ENCODE data around the gene HNRNPH1.

The HNRNPH1 gene

GRCh38 chr5:179577286-179577960 is 46.0 kb downstream of the HNRNPH1 start:
- Histone ChIP-seq H3K9me3 (ENCODE audit: control insufficient read depth in 1 of 2, low read length in 2 of 2) (no peaks in the 10 kb centered on the region), H3K36me3 (ENCODE audit: control insufficient read depth in 1 of 2, insufficient read depth in 2 of 2, low read length in 2 of 2) (peaks cover 11 to 40% of the 10 kb centered on the region in 2 donors), H3K4me1 (ENCODE audit: control insufficient read depth in 1 of 2, insufficient read depth in 2 of 2, low read length in 2 of 2) (no peaks in the 10 kb centered on the region), H3K27me3 (ENCODE audit: control insufficient read depth in 1 of 2, insufficient read depth in 2 of 2, low read length in 2 of 2) (no peaks in the 10 kb centered on the region), H3K27ac (ENCODE audit: low read depth, low read length) (no peak overlapping the region), H3K9ac (ENCODE audit: low read depth in 1 of 2, low read length in 2 of 2) (no peak overlapping the region), H3K4me3 (ENCODE audit: low read depth in 1 of 2, low read length in 2 of 2) (no peak overlapping the region)

DNA sequence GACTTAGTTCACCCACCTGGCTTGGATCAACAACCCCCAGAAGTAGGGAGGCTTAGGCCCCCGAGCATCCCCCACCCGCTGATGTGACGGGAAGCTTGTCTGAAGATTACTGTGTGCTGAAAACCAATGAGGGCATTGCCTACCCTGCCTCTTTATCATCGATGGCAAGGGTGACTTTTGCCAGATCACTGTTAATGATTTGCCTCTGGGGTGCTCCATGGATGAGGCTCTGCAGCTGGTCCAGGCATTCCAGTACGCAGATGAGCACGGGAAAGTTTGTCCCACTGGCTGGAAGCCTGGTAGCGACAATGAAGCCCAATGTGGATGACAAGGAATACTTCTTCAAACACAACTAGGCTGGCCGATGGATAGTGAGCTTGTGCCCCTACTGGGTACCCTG is 51.1 kb downstream of the HNRNPH1 start:
- no peak overlapping the region for H3K27ac ChIP-seq (ENCODE audit: low read depth, low read length)
- no peak overlapping the region for H3K4me3 ChIP-seq (ENCODE audit: low read depth in 1 of 2, low read length in 2 of 2)
- H3K4me1 ChIP-seq (ENCODE audit: control insufficient read depth in 1 of 2, insufficient read depth in 2 of 2, low read length in 2 of 2) = no peaks in the 10 kb centered on the region
- no peaks in the 10 kb centered on the region for H3K9me3 ChIP-seq (ENCODE audit: control insufficient read depth in 1 of 2, low read length in 2 of 2)
- H3K36me3 ChIP-seq (ENCODE audit: control insufficient read depth in 1 of 2, insufficient read depth in 2 of 2, low read length in 2 of 2) = peaks cover 32 to 66% of the 10 kb centered on the region in 2 donors
- H3K27me3 ChIP-seq (ENCODE audit: control insufficient read depth in 1 of 2, insufficient read depth in 2 of 2, low read length in 2 of 2) = no peaks in the 10 kb centered on the region
- no peak overlapping the region for H3K9ac ChIP-seq (ENCODE audit: low read depth in 1 of 2, low read length in 2 of 2)

GRCh38 chr5:179568721-179569120 is 54.8 kb downstream of the HNRNPH1 start:
- Histone ChIP-seq H3K36me3 (ENCODE audit: control insufficient read depth in 1 of 2, insufficient read depth in 2 of 2, low read length in 2 of 2) (peaks cover 26 to 66% of the 10 kb centered on the region in 2 donors), H3K27ac (ENCODE audit: low read depth, low read length) (no peak overlapping the region), H3K27me3 (ENCODE audit: control insufficient read depth in 1 of 2, insufficient read depth in 2 of 2, low read length in 2 of 2) (no peaks in the 10 kb centered on the region)

GRCh38 chr5:179564526-179564925 is 58.9 kb downstream of the HNRNPH1 start:
- Histone ChIP-seq H3K27ac (ENCODE audit: low read depth, low read length) (no peak overlapping the region), H3K27me3 (ENCODE audit: control insufficient read depth in 1 of 2, insufficient read depth in 2 of 2, low read length in 2 of 2) (no peaks in the 10 kb centered on the region), H3K4me1 (ENCODE audit: control insufficient read depth in 1 of 2, insufficient read depth in 2 of 2, low read length in 2 of 2) (peaks cover 5 to 6% of the 10 kb centered on the region in 2 donors), H3K4me3 (ENCODE audit: low read depth in 1 of 2, low read length in 2 of 2) (no peak overlapping the region), H3K36me3 (ENCODE audit: control insufficient read depth in 1 of 2, insufficient read depth in 2 of 2, low read length in 2 of 2) (peaks cover 23 to 61% of the 10 kb centered on the region in 2 donors), H3K9ac (ENCODE audit: low read depth in 1 of 2, low read length in 2 of 2) (no peak overlapping the region), H3K9me3 (ENCODE audit: control insufficient read depth in 1 of 2, low read length in 2 of 2) (no peaks in the 10 kb centered on the region)

More at GRCh38 chr5:179568721-179569120, 54.8 kb downstream of the HNRNPH1 start:
- H3K4me1 ChIP-seq (ENCODE audit: control insufficient read depth in 1 of 2, insufficient read depth in 2 of 2, low read length in 2 of 2) = no peaks in the 10 kb centered on the region
- H3K4me3 ChIP-seq (ENCODE audit: low read depth in 1 of 2, low read length in 2 of 2) = no peak overlapping the region
- no peaks in the 10 kb centered on the region for H3K9me3 ChIP-seq (ENCODE audit: control insufficient read depth in 1 of 2, low read length in 2 of 2)
- no peak overlapping the region for H3K9ac ChIP-seq (ENCODE audit: low read depth in 1 of 2, low read length in 2 of 2)
